ENCODE measurements around the gene NKAIN2. TPM values are rescaled to one million over a fixed set of nuclear protein-coding genes. Genes with fewer than 3 reads are reported as not detected.

The NKAIN2 gene
- total and polyA plus RNA-seq, 12 donors: 0.07 to 3.0 (median 0.28) TPM; not detected in 1

DNA sequence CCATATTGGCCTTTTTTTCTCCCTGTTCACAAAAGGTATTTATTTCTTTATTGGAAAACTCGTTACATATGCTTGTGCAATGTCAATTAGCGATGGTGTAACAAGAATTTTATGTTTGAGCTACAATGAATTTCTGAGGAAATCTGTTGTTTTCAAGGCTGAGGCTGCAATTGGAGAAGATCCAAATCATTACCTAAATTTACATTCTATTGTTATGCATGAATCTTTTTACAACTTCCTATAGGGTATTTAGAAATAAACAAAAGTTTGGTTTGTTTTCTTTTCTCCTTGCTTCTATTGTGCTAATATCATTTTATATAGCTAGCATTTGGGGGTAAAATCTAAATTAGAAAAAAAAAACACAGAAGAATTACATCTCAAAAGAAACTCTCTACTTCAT, 34.7 kb upstream of the NKAIN2 start:
- H3K36me3 ChIP-seq: no peaks in the 10 kb centered on the region
- no peaks in the 10 kb centered on the region for H3K4me1 ChIP-seq
- no peak for DNase-seq
- peaks cover 0 to 3% (median 0%) of the 10 kb centered on the region in 7 donors for H3K27me3 ChIP-seq
- no peak for ATAC-seq
- 70 to 76% methylated on average over 2 of the region's 2 CpGs for WGBS, 2 donors
- intact Hi-C loops (cut with DNase I): no loop called here
- no peak overlapping the region for H3K27ac ChIP-seq
- TF ChIP-seq, protein P1, sequence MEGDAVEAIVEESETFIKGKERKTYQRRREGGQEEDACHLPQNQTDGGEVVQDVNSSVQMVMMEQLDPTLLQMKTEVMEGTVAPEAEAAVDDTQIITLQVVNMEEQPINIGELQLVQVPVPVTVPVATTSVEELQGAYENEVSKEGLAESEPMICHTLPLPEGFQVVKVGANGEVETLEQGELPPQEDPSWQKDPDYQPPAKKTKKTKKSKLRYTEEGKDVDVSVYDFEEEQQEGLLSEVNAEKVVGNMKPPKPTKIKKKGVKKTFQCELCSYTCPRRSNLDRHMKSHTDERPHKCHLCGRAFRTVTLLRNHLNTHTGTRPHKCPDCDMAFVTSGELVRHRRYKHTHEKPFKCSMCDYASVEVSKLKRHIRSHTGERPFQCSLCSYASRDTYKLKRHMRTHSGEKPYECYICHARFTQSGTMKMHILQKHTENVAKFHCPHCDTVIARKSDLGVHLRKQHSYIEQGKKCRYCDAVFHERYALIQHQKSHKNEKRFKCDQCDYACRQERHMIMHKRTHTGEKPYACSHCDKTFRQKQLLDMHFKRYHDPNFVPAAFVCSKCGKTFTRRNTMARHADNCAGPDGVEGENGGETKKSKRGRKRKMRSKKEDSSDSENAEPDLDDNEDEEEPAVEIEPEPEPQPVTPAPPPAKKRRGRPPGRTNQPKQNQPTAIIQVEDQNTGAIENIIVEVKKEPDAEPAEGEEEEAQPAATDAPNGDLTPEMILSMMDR (IDR thresholded peaks at IDR 0.05): no peak
- no peak overlapping the region for H3K4me3 ChIP-seq
- no peaks in the 10 kb centered on the region for H3K9me3 ChIP-seq

DNA sequence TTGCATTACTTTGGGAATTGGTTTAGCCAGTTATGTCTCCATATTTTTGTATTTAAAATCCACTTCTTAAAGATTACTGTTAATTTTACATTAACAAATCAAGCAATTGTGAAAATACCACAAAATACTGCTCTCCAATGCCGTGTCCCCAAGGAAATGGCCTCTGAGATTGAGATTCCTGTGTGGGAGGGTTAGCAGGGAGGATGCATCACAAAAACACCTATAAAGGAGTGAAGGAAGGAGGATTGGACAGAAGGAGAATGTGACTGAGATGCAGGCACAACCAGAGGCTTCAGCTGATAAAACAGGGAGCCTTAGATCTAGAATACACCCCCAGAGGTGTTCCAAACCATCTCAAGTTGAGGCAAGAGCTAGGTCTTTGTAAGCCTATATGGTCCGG, 34.2 kb upstream of the NKAIN2 start:
- Histone ChIP-seq H3K27me3 (peaks cover 0 to 3% (median 0%) of the 10 kb centered on the region in 7 donors), H3K4me3 (no peak overlapping the region), H3K9me3 (no peaks in the 10 kb centered on the region), H3K36me3 (no peaks in the 10 kb centered on the region), H3K27ac (no peak overlapping the region), H3K4me1 (no peaks in the 10 kb centered on the region)
- WGBS, 2 donors: 74 to 82% methylated on average over 2 of the region's 2 CpGs
- TF ChIP-seq, protein P1 (IDR thresholded peaks at IDR 0.05): no peak
- ATAC-seq (no peak), DNase-seq (no peak)
- intact Hi-C loops (cut with DNase I): no loop called here

DNA sequence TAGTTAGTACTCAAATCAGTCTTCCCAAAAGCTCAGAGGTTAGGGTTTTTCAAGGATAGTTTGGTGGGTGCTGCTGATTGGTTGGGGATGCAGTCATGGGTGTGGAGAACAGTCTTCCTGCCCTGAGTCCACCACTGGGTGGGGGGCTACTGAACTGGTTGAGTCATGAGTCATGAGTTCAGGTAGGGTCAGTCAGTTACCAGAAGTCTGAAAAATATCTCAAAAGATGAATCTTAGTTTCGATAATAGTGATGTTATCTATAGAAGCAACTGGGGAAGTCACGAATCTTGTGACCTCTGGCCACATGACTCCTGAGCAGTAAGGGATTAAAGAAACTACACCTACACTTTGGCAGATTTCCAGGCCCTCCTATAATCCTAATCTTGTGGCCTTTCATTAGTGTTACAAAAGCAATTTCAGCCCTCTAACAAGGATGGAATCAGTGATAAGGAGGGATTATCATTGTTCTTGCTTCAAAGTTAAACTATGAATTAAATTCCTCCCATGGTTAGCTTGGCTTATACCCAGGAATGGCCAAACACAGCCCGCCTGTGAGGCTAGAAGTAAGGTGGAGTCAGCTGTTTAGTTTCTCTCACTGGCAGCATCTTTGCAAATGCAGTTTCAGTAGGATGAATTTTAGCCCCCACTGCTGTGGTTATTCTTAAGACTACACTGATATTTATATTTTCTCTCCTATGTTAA, 33.3 kb upstream of the NKAIN2 start:
- no peaks in the 10 kb centered on the region for H3K4me1 ChIP-seq
- H3K9me3 ChIP-seq: no peaks in the 10 kb centered on the region
- intact Hi-C loops (cut with DNase I): loop anchor here in 1 of 10 donors (10.0 kb wide), 1 partner anchor 1024 kb away; no protein-coding TSS in a partner anchor
- ATAC-seq: no peak
- H3K4me3 ChIP-seq: no peak overlapping the region
- DNase-seq: no peak
- 52 to 70% methylated on average over 3 of the region's 3 CpGs for WGBS, 2 donors
- TF ChIP-seq, protein P1 (IDR thresholded peaks at IDR 0.05): no peak
- no peaks in the 10 kb centered on the region for H3K36me3 ChIP-seq
- H3K27me3 ChIP-seq: peaks cover 0 to 9% (median 0%) of the 10 kb centered on the region in 7 donors
- no peak overlapping the region for H3K27ac ChIP-seq

DNA sequence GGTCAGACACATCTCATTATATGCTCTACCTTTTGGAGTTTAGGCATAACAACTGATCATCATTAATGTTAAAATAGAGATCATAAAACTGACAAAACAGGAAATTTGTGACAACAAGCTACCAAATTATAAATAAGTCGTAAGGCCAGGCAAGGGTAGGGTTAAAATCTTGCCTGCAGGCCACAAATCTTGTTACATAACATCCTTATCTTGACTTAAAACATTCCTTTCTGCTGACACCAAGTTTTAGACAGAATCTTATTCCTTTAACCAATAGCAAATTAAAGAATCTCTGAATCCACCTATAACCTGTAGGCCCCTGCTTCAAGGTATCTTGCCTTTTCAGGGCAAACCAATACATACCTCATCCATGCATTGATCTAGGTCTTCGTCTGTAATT, 32.5 kb upstream of the NKAIN2 start:
- intact Hi-C loops (cut with DNase I): loop anchor here in 1 of 10 donors (10.0 kb wide), 1 partner anchor 1024 kb away; no protein-coding TSS in a partner anchor
- Histone ChIP-seq H3K27me3 (peaks cover 0 to 9% (median 0%) of the 10 kb centered on the region in 7 donors), H3K27ac (no peak overlapping the region), H3K9me3 (no peaks in the 10 kb centered on the region), H3K36me3 (no peaks in the 10 kb centered on the region), H3K4me3 (no peak overlapping the region), H3K4me1 (no peaks in the 10 kb centered on the region)
- no peak for ATAC-seq
- no peak for DNase-seq
- 43 to 66% methylated on average over 2 of the region's 2 CpGs for WGBS, 2 donors
- TF ChIP-seq, protein P1 (IDR thresholded peaks at IDR 0.05): no peak

All from heart right ventricle (tissue), 16 donors.